Glutamatergic neuron (in vitro differentiated cells): ENCODE measurements around the gene RAB14. TPM values are rescaled to one million over a fixed set of nuclear protein-coding genes. Genes with fewer than 3 reads are reported as not detected.

Experiments
- DNase-seq: peaks from one replicate; pipeline ENCODE4 v3.0.0; 2022
- H3K27ac Mint-ChIP-seq: one replicate; pipeline ENCODE4 v1.8.0; 2020; ENCODE audit warnings: mild to moderate bottlenecking, mixed read lengths, inconsistent platforms; ENCODE audit not compliant: unreplicated experiment
- H3K27me3 Mint-ChIP-seq: one replicate; pipeline ENCODE4 v1.8.0; 2020; ENCODE audit warnings: mild to moderate bottlenecking, moderate library complexity, mixed read lengths, inconsistent platforms; ENCODE audit not compliant: unreplicated experiment
- H3K36me3 Mint-ChIP-seq: one replicate; pipeline ENCODE4 v1.8.0; 2020; ENCODE audit warnings: mild to moderate bottlenecking, mixed read lengths, inconsistent platforms; ENCODE audit not compliant: unreplicated experiment
- H3K4me1 Mint-ChIP-seq: one replicate; pipeline ENCODE4 v1.8.0; 2020; ENCODE audit warnings: mild to moderate bottlenecking, low read depth, mixed read lengths, inconsistent platforms; ENCODE audit not compliant: unreplicated experiment
- H3K4me3 Mint-ChIP-seq: one replicate; pipeline ENCODE4 v1.8.0; 2020; ENCODE audit warnings: mild to moderate bottlenecking, mixed read lengths, inconsistent platforms; ENCODE audit not compliant: unreplicated experiment
- H3K9me3 Mint-ChIP-seq: one replicate; pipeline ENCODE4 v1.8.0; 2020; ENCODE audit warnings: mild to moderate bottlenecking, moderate library complexity, mixed read lengths, inconsistent platforms; ENCODE audit not compliant: unreplicated experiment
- total RNA-seq: library from RNA; stranded (reverse); fragmentation: NEBNext Ultra II Directional; extraction: Animal tissue kit (Norgen Biotek cat#: 25700); gene quantifications from one replicate; pipeline ENCODE4 v1.2.1, GENCODE V29; 2021; ENCODE audit not compliant: unreplicated experiment
- TF ChIP-seq, protein P1 (sequence below): fragments of 200-600 bp; sonication (generic); IDR thresholded peaks from one replicate; pipeline ENCODE4 v1.5.0; 2021; ENCODE audit not compliant: partially characterized antibody, unreplicated experiment

The RAB14 gene
- total RNA-seq, 1 donor from 2014 or later = 50.7 TPM

DNA sequence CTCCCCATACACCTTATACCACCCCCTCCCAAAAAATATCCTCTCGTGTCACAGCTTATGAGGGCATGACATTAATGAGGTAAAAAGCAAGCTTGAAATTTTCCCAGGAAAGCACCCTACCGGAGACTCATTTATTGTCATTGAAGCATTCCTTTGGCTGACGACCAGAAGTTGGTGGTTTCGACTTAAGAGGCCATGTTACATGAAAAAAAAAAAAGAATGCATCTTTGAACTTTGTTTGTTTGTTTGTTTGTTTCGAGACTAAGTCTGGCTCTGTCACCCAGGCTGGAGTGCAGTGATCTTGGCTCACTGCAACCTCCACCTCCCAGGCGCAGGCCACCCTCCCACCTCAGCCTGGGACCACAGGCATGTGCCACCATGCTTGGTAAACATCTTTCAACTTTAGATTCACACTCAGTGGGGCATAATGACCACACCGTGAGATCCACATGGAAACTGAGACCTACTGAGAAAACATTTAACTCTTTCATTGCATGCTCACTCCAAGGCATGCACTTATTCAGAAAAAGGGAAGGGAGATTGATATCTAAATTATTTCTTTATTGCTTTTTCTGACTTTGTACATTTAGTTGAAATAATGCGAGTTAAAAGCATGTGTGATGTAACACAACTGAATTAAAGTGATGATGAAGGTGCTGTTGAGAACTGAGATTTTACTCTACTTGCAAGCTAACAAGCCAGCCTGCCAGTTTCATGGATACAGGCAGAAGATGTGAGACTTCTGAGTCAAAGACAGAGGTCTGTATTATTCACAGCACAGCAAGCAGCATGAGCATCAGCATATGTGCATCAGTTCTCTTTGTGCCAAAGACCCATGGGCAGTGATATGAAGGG lies 5.1 kb upstream of the RAB14 start:
- no peaks in the 10 kb centered on the region for H3K4me1 Mint-ChIP-seq
- no peak overlapping the region for H3K4me3 Mint-ChIP-seq
- no peak overlapping the region for H3K27ac Mint-ChIP-seq
- DNase-seq = no peak
- peaks cover 5% of the 10 kb centered on the region for H3K9me3 Mint-ChIP-seq
- H3K27me3 Mint-ChIP-seq = no peaks in the 10 kb centered on the region
- TF ChIP-seq, protein P1, sequence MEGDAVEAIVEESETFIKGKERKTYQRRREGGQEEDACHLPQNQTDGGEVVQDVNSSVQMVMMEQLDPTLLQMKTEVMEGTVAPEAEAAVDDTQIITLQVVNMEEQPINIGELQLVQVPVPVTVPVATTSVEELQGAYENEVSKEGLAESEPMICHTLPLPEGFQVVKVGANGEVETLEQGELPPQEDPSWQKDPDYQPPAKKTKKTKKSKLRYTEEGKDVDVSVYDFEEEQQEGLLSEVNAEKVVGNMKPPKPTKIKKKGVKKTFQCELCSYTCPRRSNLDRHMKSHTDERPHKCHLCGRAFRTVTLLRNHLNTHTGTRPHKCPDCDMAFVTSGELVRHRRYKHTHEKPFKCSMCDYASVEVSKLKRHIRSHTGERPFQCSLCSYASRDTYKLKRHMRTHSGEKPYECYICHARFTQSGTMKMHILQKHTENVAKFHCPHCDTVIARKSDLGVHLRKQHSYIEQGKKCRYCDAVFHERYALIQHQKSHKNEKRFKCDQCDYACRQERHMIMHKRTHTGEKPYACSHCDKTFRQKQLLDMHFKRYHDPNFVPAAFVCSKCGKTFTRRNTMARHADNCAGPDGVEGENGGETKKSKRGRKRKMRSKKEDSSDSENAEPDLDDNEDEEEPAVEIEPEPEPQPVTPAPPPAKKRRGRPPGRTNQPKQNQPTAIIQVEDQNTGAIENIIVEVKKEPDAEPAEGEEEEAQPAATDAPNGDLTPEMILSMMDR = no peak
- no peaks in the 10 kb centered on the region for H3K36me3 Mint-ChIP-seq

- no peaks in the 10 kb centered on the region for H3K36me3 Mint-ChIP-seq
- peaks cover 6% of the 10 kb centered on the region for H3K4me1 Mint-ChIP-seq
- no peak overlapping the region for H3K4me3 Mint-ChIP-seq
- no peak for DNase-seq
- H3K9me3 Mint-ChIP-seq = peaks cover 9% of the 10 kb centered on the region
- peaks cover 5% of the 10 kb centered on the region for H3K27me3 Mint-ChIP-seq
- H3K27ac Mint-ChIP-seq = no peak overlapping the region
- TF ChIP-seq, protein P1 = no peak
Measured at GRCh38 chr9:121204611-121205010, 2.9 kb upstream of the RAB14 start.

DNA sequence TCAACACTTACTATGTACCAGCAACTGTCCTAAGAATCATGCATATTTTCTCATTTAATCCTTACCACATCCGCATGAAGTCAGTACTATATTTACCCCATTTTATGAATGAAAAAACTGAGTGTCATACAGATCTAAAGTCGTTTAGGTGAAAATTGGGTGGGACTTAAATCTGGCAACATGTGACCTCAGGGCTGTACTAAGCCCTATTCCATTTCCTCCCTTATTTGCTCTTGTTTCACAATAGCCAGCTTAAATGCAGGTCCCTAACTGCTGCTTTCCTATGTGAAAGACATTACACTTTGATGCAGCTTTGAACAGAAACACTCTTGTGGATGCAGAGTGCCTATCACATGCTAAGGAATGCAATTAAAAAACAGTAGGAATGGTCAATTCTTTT lies 2.5 kb upstream of the RAB14 start:
- peaks cover 5% of the 10 kb centered on the region for H3K27me3 Mint-ChIP-seq
- TF ChIP-seq, protein P1 = no peak
- peaks cover 9% of the 10 kb centered on the region for H3K9me3 Mint-ChIP-seq
- no peak overlapping the region for H3K27ac Mint-ChIP-seq
- H3K4me3 Mint-ChIP-seq = no peak overlapping the region
- H3K36me3 Mint-ChIP-seq = no peaks in the 10 kb centered on the region
- peaks cover 6% of the 10 kb centered on the region for H3K4me1 Mint-ChIP-seq
- DNase-seq = no peak

GRCh38 chr9:121201045-121201737 lies 478 bp downstream of the RAB14 start:
- H3K4me1 Mint-ChIP-seq = peaks cover 11% of the 10 kb centered on the region
- no peaks in the 10 kb centered on the region for H3K36me3 Mint-ChIP-seq

More at GRCh38 chr9:121201045-121201737, 478 bp downstream of the RAB14 start:
- Mint-ChIP-seq H3K27me3 (peaks cover 5% of the 10 kb centered on the region), H3K27ac (peak overlapping the region; percentile 84), H3K4me3 (peak overlapping the region; percentile 94), H3K9me3 (peaks cover 9% of the 10 kb centered on the region)
- TF ChIP-seq, protein P1 = no peak
- DNase-seq = peak; percentile 63
